Motor neuron (in vitro differentiated cells): Measurements from ENCODE around the gene DUSP1. TPM values are rescaled to one million over a fixed set of nuclear protein-coding genes. Genes with fewer than 3 reads are reported as not detected.
"Not testable (repeated sequence)": the region's sequence is repeated elsewhere in the genome, so short reads cannot be mapped to it uniquely, and the experiment has no call there.

ENCODE experiments used
- ATAC-seq, 8 experiments: fragments of 200-7000 bp; cut with Tn5 transposase; replicated peaks in 6 of 8; 2 replicates each; pipeline ENCODE4 v1.8.0; 2021; ENCODE audit warnings: mild to moderate bottlenecking in 8 of 8, moderate library complexity in 8 of 8
- H3K27ac ChIP-seq, 2 donors: fragments of 250-450 bp; sonication (Bioruptor Pico); 2 replicates each; pipeline ENCODE4 v1.9.0; 2021; ENCODE audit warnings: antibody characterized with exemption in 2 of 2, mild to moderate bottlenecking in 2 of 2, moderate library complexity in 1 of 2
- H3K4me1 ChIP-seq, 2 donors: fragments of 250-450 bp; sonication (Bioruptor Pico); replicated peaks in 1 of 2; 2 replicates each; pipeline ENCODE4 v1.6.1; 2021; ENCODE audit warnings: antibody characterized with exemption in 2 of 2, mild to moderate bottlenecking in 2 of 2, moderate library complexity in 1 of 2
- H3K4me3 ChIP-seq, 5 donors: fragments of 250-450 bp; sonication (Bioruptor Pico); 2 replicates each; pipeline ENCODE4 v1.9.0; 2021; ENCODE audit warnings: antibody characterized with exemption in 5 of 5, mild to moderate bottlenecking in 5 of 5, moderate library complexity in 4 of 5
- WGBS, 10 experiments: fragments of 450-650 bp; shearing (Covaris generic); methylation state at CpG; one replicate each; pipeline ENCODE4 v1.0.0; 2022; 5-methylcytosine and 5-hydroxymethylcytosine counted together
- in situ Hi-C, 9 experiments: fragments of 400-800 bp; cut with MboI; loops; one replicate each; pipeline ENCODE4 v1.15.0; 2021; ENCODE audit warnings: low sequenced_read_pairs in 9 of 9, low pct_unique_long_range_greater_than_20kb in 2 of 9; ENCODE audit not compliant: unreplicated experiment in 9 of 9
- total RNA-seq, 8 experiments: library from RNA; unstranded; fragments of 300-600 nt; gene quantifications; 2 replicates each; pipeline versions ENCODE4 v1.2.3 to v1.2.4, GENCODE V29; 2022

The DUSP1 gene
- total RNA-seq, 8 experiments from 2014 or later = 10.7 to 55.0 (median 35.0) TPM

- in situ Hi-C loops = no loop called here
- no peak overlapping the region for H3K27ac ChIP-seq
- ATAC-seq = no peak
- H3K4me1 ChIP-seq = peaks cover 14 to 19% of the 10 kb centered on the region in 2 donors
- H3K4me3 ChIP-seq = no peak overlapping the region
- 53 to 97% (median 85%) methylated on average over 1 to 10 of the region's 13 CpGs; no CpG with 5 or more reads in 2 of the 10 experiments for WGBS, 10 experiments
Measured at GRCh38 chr5:172792701-172793570, 21.9 kb upstream of the DUSP1 start.

GRCh38 chr5:172791726-172792445 is 20.9 kb upstream of the DUSP1 start:
- ATAC-seq = no peak
- WGBS, 10 experiments = 62 to 93% (median 74%) methylated on average over 2 to 4 of the region's 10 CpGs; no CpG with 5 or more reads in 4 of the 10 experiments
- in situ Hi-C loops = no loop called here

GRCh38 chr5:172791286-172791685 is 20.3 kb upstream of the DUSP1 start:
- no peak for ATAC-seq
- Histone ChIP-seq H3K4me3 (no peak overlapping the region), H3K4me1 (peaks cover 14 to 16% of the 10 kb centered on the region in 2 donors), H3K27ac (no peak overlapping the region)
- in situ Hi-C loops = no loop called here
- WGBS, 10 experiments = 47 to 100% (median 71%) methylated on average over 1 to 5 of the region's 6 CpGs; no CpG with 5 or more reads in 6 of the 10 experiments

More at GRCh38 chr5:172791726-172792445, 20.9 kb upstream of the DUSP1 start:
- Histone ChIP-seq H3K27ac (no peak overlapping the region), H3K4me3 (no peak overlapping the region), H3K4me1 (peaks cover 14 to 16% of the 10 kb centered on the region in 2 donors)

GRCh38 chr5:172790496-172790889 is 19.5 kb upstream of the DUSP1 start:
- H3K4me1 ChIP-seq = peaks cover 14 to 16% of the 10 kb centered on the region in 2 donors
- WGBS, 10 experiments = 0 to 100% (median 68%) methylated on average over 1 to 5 of the region's 5 CpGs; no CpG with 5 or more reads in 2 of the 10 experiments
- ATAC-seq = no peak
- in situ Hi-C loops = no loop called here
- no peak overlapping the region for H3K4me3 ChIP-seq
- no peak overlapping the region for H3K27ac ChIP-seq

- WGBS, 10 experiments = 50 to 92% (median 63%) methylated on average over 1 to 4 of the region's 9 CpGs; no CpG with 5 or more reads in 3 of the 10 experiments
- in situ Hi-C loops = no loop called here
- peak in 4 of 8 experiments; percentile 4 to 19 (median 15) for ATAC-seq
- Histone ChIP-seq H3K27ac (peak overlapping the region in 1 of 2 donors; percentile 45), H3K4me1 (peaks cover 14 to 16% of the 10 kb centered on the region in 2 donors), H3K4me3 (no peak overlapping the region)
Measured at GRCh38 chr5:172789687-172790495, 18.9 kb upstream of the DUSP1 start.

- peak overlapping the region in 1 of 2 donors; percentile 45 for H3K27ac ChIP-seq
- 0 to 83% (median 65%) methylated on average over 1 to 11 of the region's 21 CpGs; no CpG with 5 or more reads in 6 of the 10 experiments for WGBS, 10 experiments
- H3K4me1 ChIP-seq = peaks cover 14 to 16% of the 10 kb centered on the region in 2 donors
- in situ Hi-C loops = no loop called here
- no peak overlapping the region for H3K4me3 ChIP-seq
- peak; percentile 38 to 91 (median 83) for ATAC-seq
Measured at GRCh38 chr5:172788771-172789686, 18.0 kb upstream of the DUSP1 start.

GRCh38 chr5:172787538-172787937 is 16.5 kb upstream of the DUSP1 start:
- in situ Hi-C loops, H3K27ac ChIP-seq, ATAC-seq, H3K4me3 ChIP-seq: not testable (repeated sequence)
- 67 to 100% (median 90%) methylated on average over 1 to 2 of the region's 3 CpGs; no CpG with 5 or more reads in 6 of the 10 experiments for WGBS, 10 experiments
- peaks cover 14 to 16% of the 10 kb centered on the region in 2 donors for H3K4me1 ChIP-seq

- Histone ChIP-seq H3K4me1 (peaks cover 14 to 16% of the 10 kb centered on the region in 2 donors), H3K27ac (no peak overlapping the region), H3K4me3 (no peak overlapping the region)
- 57 to 100% (median 84%) methylated on average over 1 to 6 of the region's 9 CpGs; no CpG with 5 or more reads in 3 of the 10 experiments for WGBS, 10 experiments
- ATAC-seq = peak in 2 of 8 experiments; percentile 15 to 31
- in situ Hi-C loops = no loop called here
Measured at GRCh38 chr5:172786736-172787462, 15.9 kb upstream of the DUSP1 start.

- 38 to 100% (median 74%) methylated on average over 1 to 7 of the region's 7 CpGs for WGBS, 10 experiments
- peaks cover 14 to 16% of the 10 kb centered on the region in 2 donors for H3K4me1 ChIP-seq
- H3K4me3 ChIP-seq = no peak overlapping the region
- no peak overlapping the region for H3K27ac ChIP-seq
- in situ Hi-C loops = no loop called here
- ATAC-seq = no peak
Measured at GRCh38 chr5:172785429-172786088, 14.6 kb upstream of the DUSP1 start.

- ATAC-seq, H3K27ac ChIP-seq, in situ Hi-C loops, H3K4me3 ChIP-seq, H3K4me1 ChIP-seq: not testable (repeated sequence)
- WGBS, 10 experiments = 80 to 100% (median 88%) methylated on average over 1 to 2 of the region's 4 CpGs; no CpG with 5 or more reads in 4 of the 10 experiments
Measured at GRCh38 chr5:172784162-172784561, 13.2 kb upstream of the DUSP1 start.

- H3K4me1 ChIP-seq, H3K27ac ChIP-seq, ATAC-seq, in situ Hi-C loops, H3K4me3 ChIP-seq: not testable (repeated sequence)
- 72 to 100% (median 94%) methylated on average over 2 to 5 of the region's 5 CpGs; no CpG with 5 or more reads in 2 of the 10 experiments for WGBS, 10 experiments
Measured at GRCh38 chr5:172783319-172783718, 12.3 kb upstream of the DUSP1 start.
